Stomach (tissue), 9 donors: ENCODE results near the gene SUV39H1. TPM values are rescaled to one million over a fixed set of nuclear protein-coding genes. Genes with fewer than 3 reads are reported as not detected.

Experiments used
- DNase-seq, 2 donors: peaks; one replicate each; pipeline versions ENCODE4 v3.0.0 to v3.0.0-alpha.2; 2013 to 2019
- H3K27ac ChIP-seq, 5 donors: fragments of 200-600 bp in 4 of 5; sonication (generic) in 4 of 5; one replicate each; pipeline ENCODE4 v1.5.1; 2013 to 2019; ENCODE audit warnings: mild to moderate bottlenecking in 1 of 5, moderate library complexity in 1 of 5
- H3K27me3 ChIP-seq, 3 donors: fragments of 200-600 bp; sonication (generic); one replicate each; pipeline ENCODE4 v1.5.1; 2017 to 2019; ENCODE audit warnings: mixed run types in 1 of 3
- H3K36me3 ChIP-seq, 4 donors: fragments of 200-600 bp; sonication (generic); 1 replicate in 3 of 4; 2 replicates in 1 of 4; pipeline ENCODE4 v1.5.1; 2016 to 2019
- H3K4me1 ChIP-seq, 4 donors: fragments of 200-600 bp; sonication (generic); one replicate each; pipeline ENCODE4 v1.5.1; 2016 to 2019
- H3K4me3 ChIP-seq, 4 donors: fragments of 200-600 bp; sonication (generic) in 3 of 4; one replicate each; pipeline ENCODE4 v1.5.1; 2016 to 2019; ENCODE audit warnings: mild to moderate bottlenecking in 1 of 4
- H3K9me3 ChIP-seq, 4 donors: fragments of 200-600 bp; sonication (generic); one replicate each; pipeline ENCODE4 v1.5.1; 2016 to 2019
- EP300 ChIP-seq: sonication (generic); formaldehyde crosslinking; IDR thresholded peaks from one replicate; pipeline ENCODE4 v1.6.1; 2017; ENCODE audit warnings: antibody characterized with exemption
- POLR2A ChIP-seq, 4 donors: fragments of 450-650 bp; IDR thresholded peaks; one replicate each; pipeline ENCODE4 v1.6.1; 2016; ENCODE audit warnings: antibody characterized with exemption in 4 of 4, control low read depth in 2 of 4, mild to moderate bottlenecking in 1 of 4, moderate library complexity in 1 of 4
- POLR2AphosphoS5 ChIP-seq, 3 donors: sonication (generic); formaldehyde crosslinking; IDR thresholded peaks; one replicate each; pipeline ENCODE4 v1.6.1; 2016; ENCODE audit warnings: antibody characterized with exemption in 3 of 3
- WGBS, 5 donors: extraction: QIAGEN DNeasy Blood & Tissue Kit in 3 of 5; methylation state at CpG; one replicate each; pipeline versions ENCODE4 v1.1.5 to v1.1.7; 2013 to 2018; 5-methylcytosine and 5-hydroxymethylcytosine counted together
- intact Hi-C: fragments of 100-400 bp; cut with DNase I; formaldehyde crosslinking; loops from one replicate; pipeline ENCODE4 v1.15.1; 2023; ENCODE audit warnings: low total_unique reads
- polyA plus RNA-seq, 3 donors: library from polyadenylated mRNA; stranded (reverse); fragments of 200-250 nt; gene quantifications; one replicate each; pipeline ENCODE4 v1.2.3, GENCODE V29; 2013
- total RNA-seq, 5 donors: library from RNA; depleted of rRNA; stranded (reverse); fragments of >200 nt; gene quantifications; one replicate each; pipeline versions ENCODE4 v1.1.0 to v1.2.3, GENCODE V29; 2014 to 2016
- TF ChIP-seq, protein P1 (sequence below), 7 experiments: fragments of 450-650 bp in 4 of 7; fragments of 200-600 bp in 3 of 7; sonication (generic) in 3 of 7; IDR thresholded peaks; one replicate each; pipeline ENCODE4 v1.5.1; 2016 to 2019; ENCODE audit warnings: antibody characterized with exemption in 7 of 7, control low read depth in 2 of 7, mild to moderate bottlenecking in 1 of 7
- donor health status: healthy with polysubstance abuse.
- donor health status: Bipolar disorder and iron deficiency.
- donor health status: healthy.

SUV39H1 gene
- total and polyA plus RNA-seq, 8 donors = 1.8 to 5.5 (median 4.1) TPM

DNA sequence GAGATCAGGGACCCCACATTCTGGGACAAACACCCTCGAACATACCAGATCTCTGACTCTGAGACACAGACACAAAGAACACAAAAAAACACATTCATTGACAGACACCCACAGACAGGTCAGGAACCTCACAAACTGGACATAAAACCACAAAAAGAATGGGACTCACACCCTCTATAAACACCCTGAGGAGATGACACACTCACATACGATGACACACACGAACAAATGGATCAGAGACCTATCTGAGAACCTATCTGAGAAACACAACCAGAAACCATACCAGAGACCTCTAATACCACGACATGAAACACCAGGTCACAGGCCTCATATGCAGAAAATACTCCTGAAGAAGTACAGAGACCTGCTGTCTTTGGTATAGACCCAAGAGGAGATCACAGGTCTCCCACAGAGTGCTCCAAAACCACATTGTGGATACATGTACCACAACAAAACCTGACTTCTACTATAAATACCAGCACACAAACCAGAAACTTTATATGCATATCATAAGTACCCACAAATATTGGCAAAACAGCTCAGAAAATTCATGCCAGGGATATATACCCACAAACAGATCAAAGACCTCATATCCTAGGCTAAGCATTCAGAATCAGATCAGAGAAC, 19.5 kb downstream of the SUV39H1 start:
- H3K27ac ChIP-seq = no peak overlapping the region
- no peaks in the 10 kb centered on the region for H3K36me3 ChIP-seq
- TF ChIP-seq EP300 = no peak
- TF ChIP-seq, protein P1, sequence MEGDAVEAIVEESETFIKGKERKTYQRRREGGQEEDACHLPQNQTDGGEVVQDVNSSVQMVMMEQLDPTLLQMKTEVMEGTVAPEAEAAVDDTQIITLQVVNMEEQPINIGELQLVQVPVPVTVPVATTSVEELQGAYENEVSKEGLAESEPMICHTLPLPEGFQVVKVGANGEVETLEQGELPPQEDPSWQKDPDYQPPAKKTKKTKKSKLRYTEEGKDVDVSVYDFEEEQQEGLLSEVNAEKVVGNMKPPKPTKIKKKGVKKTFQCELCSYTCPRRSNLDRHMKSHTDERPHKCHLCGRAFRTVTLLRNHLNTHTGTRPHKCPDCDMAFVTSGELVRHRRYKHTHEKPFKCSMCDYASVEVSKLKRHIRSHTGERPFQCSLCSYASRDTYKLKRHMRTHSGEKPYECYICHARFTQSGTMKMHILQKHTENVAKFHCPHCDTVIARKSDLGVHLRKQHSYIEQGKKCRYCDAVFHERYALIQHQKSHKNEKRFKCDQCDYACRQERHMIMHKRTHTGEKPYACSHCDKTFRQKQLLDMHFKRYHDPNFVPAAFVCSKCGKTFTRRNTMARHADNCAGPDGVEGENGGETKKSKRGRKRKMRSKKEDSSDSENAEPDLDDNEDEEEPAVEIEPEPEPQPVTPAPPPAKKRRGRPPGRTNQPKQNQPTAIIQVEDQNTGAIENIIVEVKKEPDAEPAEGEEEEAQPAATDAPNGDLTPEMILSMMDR (IDR thresholded peaks at IDR 0.05) = no peak
- TF ChIP-seq POLR2A (IDR thresholded peaks at IDR 0.05) = no peak
- TF ChIP-seq POLR2AphosphoS5 (IDR thresholded peaks at IDR 0.05) = no peak
- no peak overlapping the region for H3K4me3 ChIP-seq
- no peaks in the 10 kb centered on the region for H3K9me3 ChIP-seq
- no peaks in the 10 kb centered on the region for H3K27me3 ChIP-seq
- WGBS, 5 donors = 43 to 75% (median 66%) methylated on average over 1 to 4 of the region's 4 CpGs
- no peaks in the 10 kb centered on the region for H3K4me1 ChIP-seq
- intact Hi-C loops = no loop called here
- no peak for DNase-seq

DNA sequence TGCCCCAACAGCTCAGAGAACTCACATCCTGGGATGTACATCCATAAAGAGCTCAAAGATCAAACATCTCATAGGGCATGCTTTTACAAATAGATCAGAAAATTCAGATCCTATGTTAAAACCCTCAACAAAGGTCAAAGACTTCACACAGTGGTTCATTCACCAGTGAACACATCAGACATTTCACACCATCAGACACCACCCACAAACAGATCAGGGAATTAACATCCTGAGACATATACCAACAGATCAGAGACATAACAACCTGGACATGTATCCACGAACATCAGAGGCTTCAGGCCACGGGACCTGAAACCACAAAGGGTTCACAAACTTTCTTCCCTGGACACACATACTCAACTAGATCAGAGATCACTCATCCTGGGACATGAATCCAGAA, 23.4 kb downstream of the SUV39H1 start:
- DNase-seq = no peak
- Histone ChIP-seq H3K4me3 (no peak overlapping the region), H3K9me3 (peaks cover 0 to 7% (median 0%) of the 10 kb centered on the region in 4 donors), H3K4me1 (no peaks in the 10 kb centered on the region), H3K36me3 (no peaks in the 10 kb centered on the region), H3K27ac (no peak overlapping the region), H3K27me3 (no peaks in the 10 kb centered on the region)
- TF ChIP-seq EP300 (no peak), POLR2AphosphoS5 (IDR thresholded peaks at IDR 0.05) (no peak), POLR2A (IDR thresholded peaks at IDR 0.05) (no peak)
- TF ChIP-seq, protein P1 (IDR thresholded peaks at IDR 0.05) = no peak
- 58 to 73% (median 61%) methylated on average over 2 of the region's 2 CpGs for WGBS, 5 donors
- intact Hi-C loops = no loop called here

DNA sequence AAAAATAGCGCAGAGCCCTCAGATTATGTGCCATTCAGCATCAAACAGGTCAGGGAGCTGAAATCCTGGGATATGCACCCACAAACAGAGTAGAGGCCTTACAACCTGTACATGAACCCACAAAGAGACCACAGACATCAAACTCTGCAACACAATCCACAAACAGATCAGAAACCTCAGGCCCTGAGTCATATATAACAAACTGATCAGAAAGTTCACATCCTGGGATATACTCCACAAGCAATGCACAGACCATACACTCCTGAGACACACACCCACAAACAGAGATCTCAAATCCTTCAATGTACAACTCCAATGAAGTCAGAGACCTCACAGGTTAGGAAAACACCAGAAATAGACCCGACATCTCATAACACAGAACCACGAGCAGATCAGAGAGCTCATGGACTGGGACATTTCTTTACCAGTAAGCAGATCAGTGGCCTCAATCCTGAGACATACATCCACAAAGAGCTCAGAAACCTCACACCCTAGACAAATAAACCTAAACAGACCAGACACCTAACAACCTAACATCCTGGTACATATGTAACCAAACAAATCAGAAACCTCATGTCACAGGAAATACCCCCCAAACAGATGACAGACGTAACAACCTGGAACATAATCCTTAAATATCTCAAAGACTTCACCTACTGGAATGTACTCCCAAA, 24.2 kb downstream of the SUV39H1 start:
- H3K27me3 ChIP-seq = no peaks in the 10 kb centered on the region
- no peak overlapping the region for H3K27ac ChIP-seq
- intact Hi-C loops = no loop called here
- H3K4me3 ChIP-seq = no peak overlapping the region
- peaks cover 0 to 7% (median 0%) of the 10 kb centered on the region in 4 donors for H3K9me3 ChIP-seq
- WGBS, 5 donors = 56 to 83% (median 76%) methylated on average over 4 of the region's 4 CpGs
- DNase-seq = no peak
- no peaks in the 10 kb centered on the region for H3K36me3 ChIP-seq
- no peaks in the 10 kb centered on the region for H3K4me1 ChIP-seq
- TF ChIP-seq EP300 (no peak), POLR2A (IDR thresholded peaks at IDR 0.05) (no peak), POLR2AphosphoS5 (IDR thresholded peaks at IDR 0.05) (no peak)
- TF ChIP-seq, protein P1 (IDR thresholded peaks at IDR 0.05) = no peak

DNA sequence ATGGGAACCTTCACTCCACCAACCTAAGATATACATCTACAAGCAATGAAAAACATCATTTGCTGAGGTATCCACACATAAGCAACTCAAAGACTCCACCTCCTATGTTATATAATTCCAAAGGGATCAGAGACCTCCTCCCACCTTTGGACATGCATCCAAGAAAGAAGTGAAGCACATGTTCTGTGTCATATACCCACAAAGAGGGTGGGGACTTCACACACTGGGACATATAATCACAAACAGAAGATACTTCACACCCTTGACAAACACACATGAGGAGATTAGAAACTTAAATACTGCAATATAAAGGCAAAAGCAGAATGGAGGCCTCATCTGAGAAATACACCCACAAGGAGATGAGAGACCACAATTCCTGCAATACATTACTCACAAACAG, 25.4 kb downstream of the SUV39H1 start:
- no peaks in the 10 kb centered on the region for H3K36me3 ChIP-seq
- TF ChIP-seq, protein P1 (IDR thresholded peaks at IDR 0.05) = no peak
- no peak for TF ChIP-seq POLR2A (IDR thresholded peaks at IDR 0.05)
- TF ChIP-seq POLR2AphosphoS5 (IDR thresholded peaks at IDR 0.05) = no peak
- no peak for TF ChIP-seq EP300
- no peak for DNase-seq
- peaks cover 0 to 7% (median 0%) of the 10 kb centered on the region in 4 donors for H3K9me3 ChIP-seq
- no peaks in the 10 kb centered on the region for H3K4me1 ChIP-seq
- intact Hi-C loops = no loop called here
- H3K27me3 ChIP-seq = no peaks in the 10 kb centered on the region
- H3K27ac ChIP-seq = no peak overlapping the region
- H3K4me3 ChIP-seq = no peak overlapping the region
